22Rv1 (cell line): ENCODE results near the gene GALNT16.
A peak's percentile ranks its signal among the peaks of the same experiment; 100 is the strongest.

ENCODE experiments used
- ZFX ChIP-seq: fragments of 450-650 bp; IDR thresholded peaks from 2 replicates; pipeline ENCODE4 v1.6.1; 2017; ENCODE audit warnings: antibody characterized with exemption, borderline replicate concordance
- TF ChIP-seq, protein P1 (sequence below): fragments of 450-650 bp; IDR thresholded peaks from 2 replicates; pipeline ENCODE4 v1.5.1; 2017; ENCODE audit warnings: mild to moderate bottlenecking

DNA sequence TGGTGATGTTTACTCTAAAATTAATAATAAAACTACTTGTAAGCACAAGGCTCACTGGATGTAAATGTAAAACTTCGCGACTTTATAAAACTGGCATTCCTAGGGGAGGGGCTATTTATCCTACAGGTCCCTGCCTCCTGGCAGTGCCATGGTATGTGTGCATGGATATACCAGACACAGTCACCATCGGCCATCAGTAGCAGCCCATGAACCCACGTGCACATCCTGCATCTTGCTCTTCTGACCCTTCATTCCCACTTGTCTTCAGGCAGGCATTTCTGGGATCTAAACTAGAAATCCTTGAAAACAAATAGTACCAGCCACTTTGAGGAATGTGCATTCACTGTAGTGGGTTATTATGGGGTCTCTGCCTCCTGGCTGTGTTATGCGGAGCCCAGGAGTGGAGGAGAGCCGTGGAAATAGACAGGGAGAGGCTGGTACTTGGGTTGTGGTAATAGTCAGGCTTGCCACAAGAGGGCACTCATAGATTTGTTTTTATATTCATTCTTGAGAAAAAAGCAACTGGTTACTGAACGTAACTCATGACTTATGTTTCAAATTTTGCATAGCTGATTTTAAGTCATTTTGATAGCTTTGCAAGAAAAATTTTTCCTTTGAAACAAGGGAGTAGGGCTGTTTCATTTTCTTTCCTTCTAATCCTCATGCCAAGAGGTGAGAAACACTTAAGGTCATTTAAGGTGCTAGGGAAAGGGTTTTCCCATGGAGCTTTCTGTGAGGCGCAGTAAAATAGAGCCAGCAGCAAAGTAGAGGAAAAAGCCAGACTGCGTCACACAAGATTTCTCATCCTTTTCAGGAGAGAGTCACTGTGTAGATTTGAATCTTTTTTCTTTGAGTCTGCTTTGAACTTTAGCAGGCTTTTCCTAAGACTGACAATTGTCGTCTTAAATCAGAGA, 17.4 kb upstream of the GALNT16 start:
- TF ChIP-seq, protein P1, sequence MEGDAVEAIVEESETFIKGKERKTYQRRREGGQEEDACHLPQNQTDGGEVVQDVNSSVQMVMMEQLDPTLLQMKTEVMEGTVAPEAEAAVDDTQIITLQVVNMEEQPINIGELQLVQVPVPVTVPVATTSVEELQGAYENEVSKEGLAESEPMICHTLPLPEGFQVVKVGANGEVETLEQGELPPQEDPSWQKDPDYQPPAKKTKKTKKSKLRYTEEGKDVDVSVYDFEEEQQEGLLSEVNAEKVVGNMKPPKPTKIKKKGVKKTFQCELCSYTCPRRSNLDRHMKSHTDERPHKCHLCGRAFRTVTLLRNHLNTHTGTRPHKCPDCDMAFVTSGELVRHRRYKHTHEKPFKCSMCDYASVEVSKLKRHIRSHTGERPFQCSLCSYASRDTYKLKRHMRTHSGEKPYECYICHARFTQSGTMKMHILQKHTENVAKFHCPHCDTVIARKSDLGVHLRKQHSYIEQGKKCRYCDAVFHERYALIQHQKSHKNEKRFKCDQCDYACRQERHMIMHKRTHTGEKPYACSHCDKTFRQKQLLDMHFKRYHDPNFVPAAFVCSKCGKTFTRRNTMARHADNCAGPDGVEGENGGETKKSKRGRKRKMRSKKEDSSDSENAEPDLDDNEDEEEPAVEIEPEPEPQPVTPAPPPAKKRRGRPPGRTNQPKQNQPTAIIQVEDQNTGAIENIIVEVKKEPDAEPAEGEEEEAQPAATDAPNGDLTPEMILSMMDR = peak; percentile 81
- TF ChIP-seq ZFX = no peak
